AG04449 (cell line): Measurements from ENCODE around the gene ACSL5.
"Not testable (repeated sequence)": the region's sequence is repeated elsewhere in the genome, so short reads cannot be mapped to it uniquely, and the experiment has no call there.

Experiments
- CTCF ChIA-PET: fragments of 350-600 bp; formaldehyde crosslinking; extraction: SDS; loops from one replicate; lab custom pipeline; 2021; ENCODE audit warnings: antibody characterized with exemption; lab: Yijun Ruan, JAX
- POLR2A ChIA-PET: fragments of 400-600, 350-600 bp; formaldehyde crosslinking; extraction: SDS; loops from one replicate; lab custom pipeline; 2020; ENCODE audit warnings: antibody characterized with exemption, inconsistent platforms; lab: Yijun Ruan, JAX
- DNase-seq: peaks from one replicate; pipeline ENCODE4 v3.0.0-alpha.2; 2010; ENCODE audit warnings: low read depth, low spot score
- H3K4me3 ChIP-seq: 2 replicates; pipeline ENCODE4 v1.5.1; 2011; ENCODE audit warnings: low read depth, mild to moderate bottlenecking, control low read depth, low read length
- CTCF ChIP-seq: IDR thresholded peaks from one replicate; pipeline ENCODE4 v1.5.1; 2011; ENCODE audit warnings: mild to moderate bottlenecking, moderate library complexity, low read length, control low read depth, inconsistent platforms; ENCODE audit not compliant: insufficient read depth; ENCODE audit errors: missing control alignments

ACSL5 gene

GRCh38 chr10:112385201-112385600 is 11.3 kb downstream of the ACSL5 start:
- ChIA-PET POLR2A (no interaction called here), CTCF (no interaction called here)
- no peak overlapping the region for H3K4me3 ChIP-seq
- no peak for DNase-seq
- TF ChIP-seq CTCF, result no peak

GRCh38 chr10:112388056-112388455 is 14.1 kb downstream of the ACSL5 start:
- POLR2A ChIA-PET, CTCF ChIA-PET, H3K4me3 ChIP-seq, DNase-seq: not testable (repeated sequence)

- no peak overlapping the region for H3K4me3 ChIP-seq
- CTCF ChIA-PET, result no interaction called here
- no peak for TF ChIP-seq CTCF
- no peak for DNase-seq
- POLR2A ChIA-PET, result no interaction called here
Measured at GRCh38 chr10:112388548-112388947, 14.6 kb downstream of the ACSL5 start.

GRCh38 chr10:112389271-112389822 is 15.4 kb downstream of the ACSL5 start:
- DNase-seq, result no peak
- ChIA-PET CTCF (no interaction called here), POLR2A (no interaction called here)
- no peak for TF ChIP-seq CTCF
- H3K4me3 ChIP-seq, result no peak overlapping the region

GRCh38 chr10:112390125-112390703 is 16.3 kb downstream of the ACSL5 start:
- no peak for DNase-seq
- H3K4me3 ChIP-seq, result no peak overlapping the region
- ChIA-PET CTCF (no interaction called here), POLR2A (no interaction called here)
- TF ChIP-seq CTCF, result no peak

GRCh38 chr10:112393341-112393740 is 19.4 kb downstream of the ACSL5 start:
- POLR2A ChIA-PET, result no interaction called here

More at GRCh38 chr10:112393341-112393740, 19.4 kb downstream of the ACSL5 start:
- no peak for TF ChIP-seq CTCF
- CTCF ChIA-PET, result no interaction called here
- no peak overlapping the region for H3K4me3 ChIP-seq
- no peak for DNase-seq
